OCI-M2 (cell line): ENCODE data around the gene CLEC3B.
"Not testable (repeated sequence)": the region's sequence is repeated elsewhere in the genome, so short reads cannot be mapped to it uniquely, and the experiment has no call there.

ENCODE experiments used
- DNase-seq: peaks from one replicate; lab custom pipeline; 2025; ENCODE audit not compliant: unreplicated experiment; lab: John Stamatoyannopoulos, UW

Gene CLEC3B, protein sequence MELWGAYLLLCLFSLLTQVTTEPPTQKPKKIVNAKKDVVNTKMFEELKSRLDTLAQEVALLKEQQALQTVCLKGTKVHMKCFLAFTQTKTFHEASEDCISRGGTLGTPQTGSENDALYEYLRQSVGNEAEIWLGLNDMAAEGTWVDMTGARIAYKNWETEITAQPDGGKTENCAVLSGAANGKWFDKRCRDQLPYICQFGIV

DNA sequence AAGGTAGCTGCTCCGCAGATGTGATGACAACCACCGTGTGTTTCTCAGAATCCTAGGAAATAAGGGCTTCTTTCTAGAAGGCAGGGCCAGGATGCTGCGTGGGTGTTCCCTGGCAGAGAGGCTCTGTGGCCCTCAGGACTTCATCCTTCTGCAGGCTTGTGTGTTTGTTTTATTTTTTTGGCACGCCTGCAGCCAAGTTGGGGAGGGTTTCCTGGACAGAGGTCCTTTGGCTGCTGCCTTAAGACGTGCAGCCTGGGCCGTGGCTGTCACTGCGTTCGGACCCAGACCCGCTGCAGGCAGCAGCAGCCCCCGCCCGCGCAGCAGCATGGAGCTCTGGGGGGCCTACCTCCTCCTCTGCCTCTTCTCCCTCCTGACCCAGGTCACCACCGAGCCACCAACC, at the start of gene CLEC3B:
CLEC3B (plus strand) TSS at position 266 of the 400 bp plus-strand sequence; CDS start at position 326, 60 bp downstream.
- DNase-seq, result no peak

DNA sequence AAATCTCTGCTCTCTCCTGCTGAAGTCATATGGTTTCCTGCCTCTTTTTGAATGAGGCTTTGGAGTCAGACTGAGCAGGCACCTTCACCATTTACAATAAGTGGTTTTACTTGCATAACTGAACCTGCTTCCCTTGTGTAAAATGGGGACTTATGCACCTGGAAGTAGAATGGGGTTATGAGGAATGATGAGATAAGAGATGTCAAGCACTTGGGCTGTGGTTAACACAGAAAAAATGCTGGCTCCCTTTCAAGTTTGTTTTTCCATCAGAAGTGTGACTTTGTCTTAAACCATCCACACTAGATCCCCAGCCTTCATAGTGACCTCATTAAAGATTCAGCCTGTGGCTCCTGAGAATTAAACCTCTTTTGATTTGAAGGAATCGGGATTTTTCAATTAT, 44.9 kb upstream of the CLEC3B start:
- no peak for DNase-seq

DNA sequence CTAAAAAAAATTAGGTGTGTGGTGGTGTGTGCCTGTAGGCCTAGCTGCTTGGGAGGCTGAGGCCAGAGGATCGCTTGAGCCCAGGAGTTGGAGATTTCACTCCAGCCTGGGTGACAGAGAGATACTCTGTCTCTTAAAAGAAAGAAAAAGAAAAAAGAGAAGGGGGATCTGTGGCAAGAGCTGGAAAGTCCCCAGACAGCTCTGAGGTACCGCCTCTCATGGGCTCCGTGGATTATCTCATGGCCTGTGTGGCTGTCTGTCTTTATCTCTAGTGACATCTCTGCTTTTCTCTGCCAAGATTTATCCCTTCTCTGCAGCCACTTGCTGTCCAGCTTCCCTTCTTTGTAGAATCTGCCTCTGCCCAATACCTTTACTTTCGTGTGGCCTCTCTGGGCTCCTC, 44.4 kb upstream of the CLEC3B start:
- no peak for DNase-seq

DNA sequence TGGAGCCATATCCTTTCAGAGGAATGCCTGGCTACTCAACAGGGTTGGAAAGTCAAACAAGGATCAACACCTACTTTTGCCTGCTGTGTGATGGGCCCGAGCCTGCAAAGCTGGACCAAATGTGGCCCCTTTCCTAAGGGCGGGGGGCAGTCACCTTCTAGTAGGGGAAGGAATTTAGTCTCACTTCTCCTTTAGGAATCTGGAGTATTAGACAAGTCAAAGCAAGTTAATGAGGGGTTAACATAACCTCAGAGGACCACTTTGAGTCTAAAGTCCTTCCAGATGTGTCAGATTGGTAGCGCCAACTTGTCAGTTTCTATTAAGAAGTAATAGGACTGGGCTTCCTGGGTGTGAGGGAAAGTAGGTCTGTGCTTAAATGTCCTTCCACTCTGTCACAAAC, 43.3 kb upstream of the CLEC3B start:
- no peak for DNase-seq

DNA sequence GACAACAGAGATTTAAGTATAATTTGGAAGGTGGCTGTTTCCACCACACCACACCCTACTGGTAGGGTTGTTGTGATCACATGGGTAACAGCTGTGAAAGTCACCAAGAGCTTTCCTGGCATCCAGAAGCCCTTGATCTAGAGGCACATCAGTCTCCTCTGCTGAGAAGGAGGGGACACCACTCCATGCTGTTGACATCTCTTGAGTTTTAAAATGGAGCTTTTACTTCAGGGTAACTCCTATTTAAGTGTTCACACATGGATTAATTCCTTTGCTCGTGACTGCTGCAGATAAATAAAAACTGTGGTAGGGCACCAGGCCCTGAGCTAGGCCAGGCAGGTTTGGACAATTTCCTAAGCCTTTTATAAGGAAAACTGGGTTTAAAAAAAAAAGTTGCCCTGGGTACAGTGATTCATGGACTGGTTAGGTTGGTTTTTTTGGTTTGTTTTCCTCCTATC, 42.6 kb upstream of the CLEC3B start:
- DNase-seq, result no peak

DNA sequence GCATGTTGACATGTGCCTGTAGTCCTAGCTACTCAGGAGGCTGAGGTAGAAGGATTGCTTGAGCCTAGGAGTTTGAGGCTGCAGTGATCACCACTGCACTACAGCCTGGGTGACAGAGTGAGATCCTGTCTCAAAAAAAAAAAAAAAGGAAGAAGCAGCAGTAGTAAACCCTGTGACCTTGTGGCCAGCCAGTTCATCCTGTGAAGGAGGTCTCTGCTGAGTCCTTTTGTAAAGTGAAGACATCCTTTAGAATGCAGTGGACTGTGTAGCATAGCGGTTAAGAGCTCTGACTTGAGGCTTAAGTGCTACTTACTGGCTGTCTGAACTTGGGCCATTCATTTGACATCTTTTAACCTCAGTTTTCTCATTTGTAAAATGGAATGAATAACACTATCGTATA, 41.8 kb upstream of the CLEC3B start:
- no peak for DNase-seq

DNA sequence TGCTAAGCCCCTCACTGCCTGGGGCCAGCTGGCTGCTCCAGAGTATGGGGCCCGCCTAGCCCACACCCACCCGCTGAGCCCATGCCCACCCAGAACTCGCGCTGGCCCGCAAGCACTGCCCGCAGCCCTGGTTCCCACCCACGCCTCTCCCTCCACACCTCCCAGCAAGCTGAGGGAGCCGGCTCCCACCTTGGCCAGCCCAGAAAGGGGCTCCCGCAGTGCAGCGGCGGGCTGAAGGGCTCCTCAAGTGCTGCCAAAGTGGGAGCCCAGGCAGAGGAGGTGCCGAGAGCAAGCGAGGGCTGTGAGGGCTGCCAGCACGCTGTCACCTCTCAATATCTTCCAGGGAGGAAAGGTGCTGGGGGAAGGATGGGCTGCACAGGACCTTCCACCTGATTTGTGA, 39.8 kb upstream of the CLEC3B start:
- DNase-seq, result not testable (repeated sequence)

DNA sequence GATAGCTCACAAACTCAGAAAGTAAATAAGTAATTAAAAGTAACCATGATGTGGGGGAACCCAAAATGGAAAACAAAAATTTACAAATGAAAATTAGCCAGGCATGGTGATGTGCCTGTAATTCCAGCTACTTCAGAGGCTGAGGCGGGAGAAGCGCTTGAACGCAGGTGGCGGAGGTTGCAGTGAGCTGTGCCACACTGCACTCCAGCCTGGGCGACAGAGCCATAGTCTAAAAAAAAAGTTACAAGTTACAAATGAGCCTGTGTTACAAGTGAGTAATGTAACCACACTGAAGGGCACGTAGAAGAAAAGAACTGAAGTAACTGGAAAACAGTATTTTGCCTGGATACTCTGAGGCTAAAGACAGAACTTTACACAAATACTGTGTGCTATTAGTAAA, 38.8 kb upstream of the CLEC3B start:
- DNase-seq, result no peak

DNA sequence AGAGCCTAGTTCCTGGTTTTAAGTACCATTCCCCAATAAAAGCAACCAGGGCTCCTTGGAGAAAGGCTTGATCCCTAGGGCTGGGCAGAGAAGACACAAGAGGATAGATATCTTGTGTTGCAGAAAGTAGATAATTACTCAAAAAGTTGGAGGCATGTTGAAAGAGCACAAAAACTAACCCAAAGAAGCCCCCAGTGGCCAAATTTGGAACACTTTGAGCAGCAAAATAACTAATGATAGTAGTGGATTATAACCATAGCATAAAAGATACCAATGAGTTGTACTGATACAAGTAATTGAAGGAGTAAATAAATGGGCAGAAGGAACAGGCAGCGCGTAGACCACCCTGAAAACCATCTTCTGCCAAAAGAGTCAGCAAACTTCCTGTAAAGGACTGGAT, 38.0 kb upstream of the CLEC3B start:
- no peak for DNase-seq

DNA sequence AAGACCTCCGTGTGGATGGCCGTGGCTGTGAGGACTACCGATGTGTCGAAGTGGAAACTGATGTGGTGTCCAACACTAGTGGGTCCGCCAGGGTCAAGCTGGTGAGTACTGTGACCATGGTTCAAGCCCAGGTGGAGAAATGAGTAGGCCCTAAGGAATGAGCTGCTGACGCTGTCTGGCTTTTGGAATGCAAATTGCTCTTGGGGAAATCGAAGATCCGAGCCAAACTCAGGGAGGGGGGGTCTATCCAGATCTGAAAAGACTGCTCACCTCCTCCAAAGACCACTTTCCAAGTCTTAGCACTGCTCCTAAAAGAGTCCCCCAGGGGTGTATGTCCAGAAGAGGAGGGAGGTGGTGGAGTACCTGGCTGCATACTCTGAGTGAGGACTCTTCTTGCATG, 37.0 kb upstream of the CLEC3B start:
- DNase-seq, result no peak

DNA sequence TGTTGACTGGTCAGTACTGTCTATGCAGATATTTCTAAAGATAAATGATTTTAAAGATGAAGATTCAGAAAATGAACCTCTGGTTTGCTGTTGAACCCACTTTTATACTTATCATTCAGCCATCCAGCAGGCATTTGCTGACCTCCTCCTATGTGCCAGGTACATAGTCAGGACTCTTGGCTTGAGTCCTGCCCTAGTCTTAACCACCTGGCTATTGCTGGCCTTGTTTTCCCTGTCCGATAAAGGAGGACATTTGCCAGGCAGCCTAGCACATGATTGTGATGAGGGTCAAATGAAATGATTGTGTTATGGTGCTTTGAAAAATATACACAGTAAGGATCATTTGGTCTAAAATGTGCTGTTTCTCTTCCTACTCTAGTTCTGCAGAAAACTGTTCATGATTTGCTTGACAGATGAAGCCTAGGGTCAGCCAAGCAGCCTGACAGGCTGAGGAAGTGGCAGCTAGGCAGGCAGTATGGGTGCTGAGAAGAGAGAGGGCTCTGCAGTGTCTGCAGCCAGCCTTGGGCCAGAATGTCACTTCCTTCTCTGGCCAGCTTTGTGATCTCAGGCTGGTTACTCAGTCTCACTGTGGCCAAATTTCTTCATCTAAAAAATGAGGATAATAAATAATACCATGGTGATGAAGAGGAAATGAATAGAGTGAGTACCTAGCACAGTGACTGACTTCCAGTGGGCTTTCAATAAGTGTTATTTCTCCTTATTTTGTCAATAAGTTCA, 36.3 kb upstream of the CLEC3B start:
- no peak for DNase-seq

DNA sequence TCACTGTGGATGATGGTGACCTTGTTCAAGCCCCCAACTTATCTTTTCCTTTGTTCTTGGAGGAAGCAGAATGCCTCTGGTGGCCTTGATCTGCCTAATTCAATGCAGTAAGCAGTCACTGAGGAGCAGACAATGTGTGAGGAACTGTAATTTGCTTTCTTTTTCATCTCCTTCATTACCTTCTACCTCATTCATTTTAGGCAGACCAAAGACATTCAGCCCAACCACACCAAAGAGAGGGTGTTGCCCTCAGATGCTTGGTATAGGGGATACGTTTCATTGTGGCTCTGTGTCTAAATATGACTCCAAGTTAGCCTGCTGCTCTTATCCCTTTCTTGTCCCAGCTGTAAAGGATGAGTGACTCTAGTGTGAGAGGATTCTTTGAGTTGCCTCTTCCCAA, 34.8 kb upstream of the CLEC3B start:
- no peak for DNase-seq

DNA sequence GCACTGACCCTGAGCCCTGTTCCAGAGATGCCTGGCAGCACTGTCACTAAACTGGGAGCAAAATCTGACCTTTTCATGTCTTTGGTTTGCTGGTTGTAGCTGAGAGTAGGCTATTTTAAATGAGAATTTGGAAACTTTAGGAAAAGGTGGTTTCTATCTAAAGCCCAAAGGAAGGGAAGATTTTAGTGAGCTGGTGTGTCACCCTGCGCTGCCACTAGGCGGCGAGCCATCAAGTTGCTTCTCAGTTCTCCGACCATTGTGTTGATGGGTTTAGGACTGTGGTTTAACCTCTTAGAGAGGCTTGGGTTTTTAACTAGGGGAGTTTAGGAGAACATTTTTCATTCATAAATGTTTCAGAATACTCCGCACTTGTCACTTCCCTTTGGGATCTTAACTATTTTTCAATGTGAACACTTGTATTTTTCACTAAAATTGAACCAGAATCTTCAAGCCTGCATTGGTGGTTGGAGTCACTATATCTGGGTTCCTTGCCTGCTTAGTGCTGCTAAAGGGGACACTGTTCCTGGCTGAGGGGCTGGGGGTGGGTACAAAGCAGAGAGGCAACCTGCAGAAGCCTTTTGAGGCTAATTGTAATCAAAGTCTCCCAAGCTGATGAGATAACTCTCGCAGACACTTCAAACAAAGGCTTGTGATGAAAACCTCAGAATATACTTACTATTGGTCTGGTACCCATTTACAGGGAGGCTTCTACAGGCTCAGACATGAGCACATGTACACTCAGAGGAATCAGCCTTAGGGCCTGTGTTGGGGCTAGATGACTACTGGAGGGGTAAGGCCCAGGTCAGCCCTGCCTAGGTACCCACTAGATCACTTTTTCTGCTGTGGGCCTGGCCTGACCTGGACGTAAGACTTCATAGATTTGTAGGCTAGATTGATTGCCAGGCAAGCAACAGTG, 33.3 kb upstream of the CLEC3B start:
- DNase-seq, result no peak

DNA sequence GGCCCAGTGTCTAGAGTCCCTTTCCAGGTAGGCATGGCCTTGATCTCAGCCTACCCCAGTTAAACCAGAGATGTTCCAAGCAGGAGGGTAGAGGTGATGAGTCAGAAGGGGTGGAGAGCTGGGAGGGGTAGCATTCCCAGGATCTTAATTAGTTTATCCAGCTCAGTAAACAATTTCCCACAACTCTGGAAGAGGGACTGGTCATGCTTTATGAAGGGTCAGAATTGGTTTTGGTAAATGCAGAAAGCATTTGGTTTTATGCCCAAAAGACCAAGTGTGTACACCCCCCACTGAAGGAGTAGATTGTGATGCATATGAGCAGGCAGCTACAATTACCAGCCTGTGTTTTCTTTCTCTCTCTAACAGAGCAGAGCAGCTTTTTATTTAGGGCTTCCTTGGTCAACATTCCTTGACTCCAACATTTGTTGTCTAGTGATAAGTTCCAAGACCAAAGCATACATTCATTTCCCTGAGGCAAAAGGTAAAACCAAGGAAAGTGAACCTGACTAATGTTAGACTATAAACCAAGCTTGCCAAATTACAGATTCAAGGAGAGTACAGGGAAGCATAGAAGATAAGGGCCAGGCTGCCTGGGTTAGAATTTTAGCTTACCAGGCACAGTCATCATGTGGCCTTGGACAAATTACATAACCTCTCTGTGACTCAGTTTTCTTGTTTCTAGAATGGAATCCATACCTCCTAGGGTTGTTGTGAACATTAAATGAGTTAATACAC, 32.5 kb upstream of the CLEC3B start:
- DNase-seq, result no peak

DNA sequence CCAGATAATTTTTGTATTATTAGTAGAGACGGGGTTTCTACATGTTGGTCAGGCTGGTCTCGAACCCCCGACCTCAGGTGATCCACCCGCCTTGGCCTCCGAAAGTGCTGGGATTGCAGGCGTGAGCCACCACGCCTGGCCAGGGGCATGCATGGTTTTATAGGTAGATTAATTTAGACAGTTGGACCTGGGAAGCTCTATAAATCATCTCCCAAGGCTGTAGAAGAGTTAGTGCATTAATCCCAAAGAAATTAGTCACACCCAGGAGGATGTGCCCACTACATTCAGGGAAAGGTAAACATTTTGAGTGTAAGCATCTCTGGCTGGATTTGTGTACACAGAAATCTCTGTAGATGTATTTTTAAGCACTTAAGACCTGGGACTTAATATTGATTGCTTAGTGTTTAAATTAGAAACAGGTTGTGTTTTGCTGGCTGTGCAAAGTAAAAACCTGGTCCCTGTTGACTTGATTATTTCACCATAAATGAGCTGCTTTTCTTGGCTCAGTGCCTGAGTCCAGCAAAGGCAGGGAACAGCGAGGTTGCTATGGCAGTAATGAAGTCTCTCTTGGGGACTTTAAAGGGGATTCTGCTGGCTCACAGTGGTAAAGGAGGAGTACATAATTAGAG, 30.8 kb upstream of the CLEC3B start:
- no peak for DNase-seq

DNA sequence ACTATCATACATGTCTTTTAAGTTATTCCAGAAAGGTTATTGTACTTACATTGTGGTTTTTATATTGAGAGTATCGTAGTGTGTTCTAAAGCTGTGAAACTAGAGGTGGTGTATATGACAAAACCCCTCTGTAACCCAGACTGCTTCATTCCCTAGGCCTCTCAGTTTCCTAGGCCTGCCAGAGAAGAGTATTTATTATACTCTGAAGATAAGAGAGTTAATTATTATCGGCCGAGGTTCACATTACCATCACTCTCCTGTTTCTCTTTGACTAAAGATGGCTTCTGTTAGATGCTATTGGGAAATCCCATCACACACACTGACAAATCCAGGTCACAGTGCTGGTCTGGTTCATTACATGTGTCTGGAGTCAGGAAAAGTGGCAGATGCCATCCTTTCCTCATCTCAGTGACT, 29.5 kb upstream of the CLEC3B start:
- no peak for DNase-seq

DNA sequence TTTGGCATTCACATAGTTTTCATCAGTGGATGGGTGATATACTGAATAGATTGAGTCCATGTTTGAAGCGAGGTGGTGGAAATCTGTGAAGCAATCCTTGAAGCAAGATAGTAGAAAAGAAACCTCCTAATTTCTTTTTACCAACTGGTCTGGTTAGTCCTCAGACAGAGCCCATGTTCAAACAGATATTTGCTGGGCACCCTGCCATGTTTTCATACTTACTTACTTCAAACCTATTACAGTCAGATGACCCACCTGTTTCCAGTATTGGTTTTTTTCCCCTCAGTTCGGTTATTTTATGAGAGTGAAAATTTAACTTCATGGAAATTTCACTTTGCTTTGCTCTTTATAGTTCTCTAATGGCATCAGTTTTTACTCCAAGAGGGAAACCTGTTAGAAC, 26.3 kb upstream of the CLEC3B start:
- DNase-seq, result no peak

DNA sequence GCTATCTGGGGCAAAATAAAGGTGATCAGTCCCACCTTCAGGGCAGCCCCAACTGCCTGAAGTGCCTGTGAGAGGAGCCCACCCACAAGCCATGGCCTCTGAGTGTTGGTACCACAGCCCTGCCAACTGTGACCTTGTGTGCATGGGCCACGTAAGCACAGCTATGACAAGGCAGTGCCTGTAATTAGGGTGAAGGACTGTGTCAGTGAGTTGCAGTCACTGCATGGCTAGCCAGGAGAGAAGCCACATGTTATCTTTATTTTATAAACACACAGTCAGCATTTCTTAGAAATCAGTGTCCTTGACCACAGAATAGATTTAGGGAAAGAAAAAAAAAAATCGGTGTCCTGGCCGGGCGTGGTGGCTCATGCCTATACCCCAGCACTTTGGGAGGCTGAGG, 25.3 kb upstream of the CLEC3B start:
- DNase-seq, result no peak

DNA sequence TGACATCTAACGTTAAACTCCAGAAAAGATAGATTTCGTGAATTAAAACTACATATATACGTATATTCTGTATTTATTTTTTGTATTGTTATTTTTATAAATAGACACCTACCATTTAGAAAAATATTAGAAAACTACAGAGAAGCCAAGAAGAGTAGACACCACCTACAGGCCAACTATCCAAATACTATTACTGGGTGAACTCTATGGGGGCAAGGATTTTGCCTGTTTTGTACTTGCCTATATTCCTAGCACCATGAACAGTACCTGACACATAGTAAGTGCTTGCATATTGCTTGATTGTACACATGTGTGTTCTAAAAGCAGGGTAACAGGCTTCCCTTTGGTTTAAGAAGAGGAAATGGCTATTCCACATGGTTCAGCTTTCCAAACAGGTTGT, 24.4 kb upstream of the CLEC3B start:
- no peak for DNase-seq

DNA sequence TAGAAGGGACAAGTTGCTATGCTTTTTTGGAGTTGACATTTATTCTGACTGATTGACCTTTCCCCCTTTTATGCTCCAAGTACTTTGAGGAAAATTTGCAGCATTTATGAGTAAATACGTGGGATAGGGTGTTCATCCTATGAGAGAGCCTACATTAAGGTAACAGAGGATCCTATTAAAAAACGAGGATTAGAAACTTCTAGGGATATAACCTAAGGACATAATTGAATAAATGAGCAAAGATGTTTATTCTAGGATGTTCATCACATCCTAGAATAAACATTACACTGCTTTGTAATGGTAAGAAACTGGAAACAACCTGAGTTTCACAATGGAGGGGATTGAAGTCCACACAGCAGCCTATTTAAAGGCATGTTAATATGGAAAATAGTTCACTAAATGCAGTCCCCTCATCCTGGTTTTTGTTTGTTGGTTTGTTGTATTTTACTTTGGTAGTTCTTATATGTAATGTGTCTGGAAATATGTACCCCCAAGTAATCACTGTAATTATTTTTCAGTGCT, 23.9 kb upstream of the CLEC3B start:
- DNase-seq, result no peak
